ENCODE data around the gene CLVS2. TPM values are rescaled to one million over a fixed set of nuclear protein-coding genes. Genes with fewer than 3 reads are reported as not detected.

CLVS2 gene
- total RNA-seq, 1 donor from 2014 or later, result 0.04 TPM

- no peak for TF ChIP-seq CTCF (IDR thresholded peaks at IDR 0.05; ENCODE audit: insufficient read depth, low read length, poor library complexity, severe bottlenecking)
- no peaks in the 10 kb centered on the region for H3K27me3 ChIP-seq (ENCODE audit: control insufficient read depth, insufficient read depth, low read length)
Measured at GRCh38 chr6:123009059-123009458, 13.0 kb downstream of the CLVS2 start.

DNA sequence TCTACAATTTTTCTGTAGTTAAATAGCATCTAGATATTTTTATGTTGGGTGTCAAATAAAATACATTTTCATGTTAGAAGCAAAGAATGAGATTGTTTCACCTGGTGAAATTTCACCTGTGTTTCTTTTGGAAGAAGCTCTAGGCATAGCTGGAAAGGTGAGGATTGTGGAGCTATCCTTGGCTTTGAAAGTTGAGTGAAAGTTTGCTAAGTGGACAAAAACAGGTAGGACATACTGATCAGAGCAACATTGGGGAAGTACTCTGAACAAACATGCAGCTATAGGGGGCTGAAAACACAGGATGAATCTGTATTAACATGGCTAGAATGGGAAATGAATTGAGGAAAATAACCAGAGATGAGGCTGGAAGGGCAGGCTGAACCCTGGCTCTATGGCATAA, 18.8 kb downstream of the CLVS2 start:
- no peaks in the 10 kb centered on the region for H3K36me3 ChIP-seq (ENCODE audit: control insufficient read depth, insufficient read depth, low read length)
- no peaks in the 10 kb centered on the region for H3K27me3 ChIP-seq (ENCODE audit: control insufficient read depth, insufficient read depth, low read length)
- TF ChIP-seq CTCF (IDR thresholded peaks at IDR 0.05; ENCODE audit: insufficient read depth, low read length, poor library complexity, severe bottlenecking), result no peak
- no peak for DNase-seq (ENCODE audit: low read depth)
- H3K4me3 ChIP-seq (ENCODE audit: low read depth, low read length), result no peak overlapping the region

More at GRCh38 chr6:123009059-123009458, 13.0 kb downstream of the CLVS2 start:
- Histone ChIP-seq H3K4me3 (ENCODE audit: low read depth, low read length) (no peak overlapping the region), H3K36me3 (ENCODE audit: control insufficient read depth, insufficient read depth, low read length) (no peaks in the 10 kb centered on the region)
- DNase-seq (ENCODE audit: low read depth), result no peak

- no peaks in the 10 kb centered on the region for H3K36me3 ChIP-seq (ENCODE audit: control insufficient read depth, insufficient read depth, low read length)
- H3K4me3 ChIP-seq (ENCODE audit: low read depth, low read length), result no peak overlapping the region
- no peak for TF ChIP-seq CTCF (IDR thresholded peaks at IDR 0.05; ENCODE audit: insufficient read depth, low read length, poor library complexity, severe bottlenecking)
- no peaks in the 10 kb centered on the region for H3K27me3 ChIP-seq (ENCODE audit: control insufficient read depth, insufficient read depth, low read length)
- DNase-seq (ENCODE audit: low read depth), result no peak
Measured at GRCh38 chr6:123016431-123017103, 20.5 kb downstream of the CLVS2 start.

GRCh38 chr6:123017104-123017682, 21.2 kb downstream of the CLVS2 start:
- no peaks in the 10 kb centered on the region for H3K36me3 ChIP-seq (ENCODE audit: control insufficient read depth, insufficient read depth, low read length)
- TF ChIP-seq CTCF (IDR thresholded peaks at IDR 0.05; ENCODE audit: insufficient read depth, low read length, poor library complexity, severe bottlenecking), result no peak
- H3K4me3 ChIP-seq (ENCODE audit: low read depth, low read length), result no peak overlapping the region
- no peak for DNase-seq (ENCODE audit: low read depth)
- no peaks in the 10 kb centered on the region for H3K27me3 ChIP-seq (ENCODE audit: control insufficient read depth, insufficient read depth, low read length)

GRCh38 chr6:123022975-123023374, 26.9 kb downstream of the CLVS2 start:
- no peaks in the 10 kb centered on the region for H3K27me3 ChIP-seq (ENCODE audit: control insufficient read depth, insufficient read depth, low read length)
- H3K36me3 ChIP-seq (ENCODE audit: control insufficient read depth, insufficient read depth, low read length), result no peaks in the 10 kb centered on the region
- TF ChIP-seq CTCF (IDR thresholded peaks at IDR 0.05; ENCODE audit: insufficient read depth, low read length, poor library complexity, severe bottlenecking), result no peak
- no peak overlapping the region for H3K4me3 ChIP-seq (ENCODE audit: low read depth, low read length)
- DNase-seq (ENCODE audit: low read depth), result peak; percentile 7

GRCh38 chr6:123024976-123025375, 28.9 kb downstream of the CLVS2 start:
- no peak for TF ChIP-seq CTCF (IDR thresholded peaks at IDR 0.05; ENCODE audit: insufficient read depth, low read length, poor library complexity, severe bottlenecking)
- H3K36me3 ChIP-seq (ENCODE audit: control insufficient read depth, insufficient read depth, low read length), result no peaks in the 10 kb centered on the region
- DNase-seq (ENCODE audit: low read depth), result no peak

More at GRCh38 chr6:123024976-123025375, 28.9 kb downstream of the CLVS2 start:
- Histone ChIP-seq H3K4me3 (ENCODE audit: low read depth, low read length) (no peak overlapping the region), H3K27me3 (ENCODE audit: control insufficient read depth, insufficient read depth, low read length) (no peaks in the 10 kb centered on the region)
